Fibroblast of skin of left biceps (primary cell): ENCODE data around the gene CEACAM7.

Experiments used
- DNase-seq, 2 experiments: peaks; one replicate each; pipeline ENCODE4 v3.0.0-alpha.2; 2013; ENCODE audit warnings: low read depth in 2 of 2

The CEACAM7 gene

DNA sequence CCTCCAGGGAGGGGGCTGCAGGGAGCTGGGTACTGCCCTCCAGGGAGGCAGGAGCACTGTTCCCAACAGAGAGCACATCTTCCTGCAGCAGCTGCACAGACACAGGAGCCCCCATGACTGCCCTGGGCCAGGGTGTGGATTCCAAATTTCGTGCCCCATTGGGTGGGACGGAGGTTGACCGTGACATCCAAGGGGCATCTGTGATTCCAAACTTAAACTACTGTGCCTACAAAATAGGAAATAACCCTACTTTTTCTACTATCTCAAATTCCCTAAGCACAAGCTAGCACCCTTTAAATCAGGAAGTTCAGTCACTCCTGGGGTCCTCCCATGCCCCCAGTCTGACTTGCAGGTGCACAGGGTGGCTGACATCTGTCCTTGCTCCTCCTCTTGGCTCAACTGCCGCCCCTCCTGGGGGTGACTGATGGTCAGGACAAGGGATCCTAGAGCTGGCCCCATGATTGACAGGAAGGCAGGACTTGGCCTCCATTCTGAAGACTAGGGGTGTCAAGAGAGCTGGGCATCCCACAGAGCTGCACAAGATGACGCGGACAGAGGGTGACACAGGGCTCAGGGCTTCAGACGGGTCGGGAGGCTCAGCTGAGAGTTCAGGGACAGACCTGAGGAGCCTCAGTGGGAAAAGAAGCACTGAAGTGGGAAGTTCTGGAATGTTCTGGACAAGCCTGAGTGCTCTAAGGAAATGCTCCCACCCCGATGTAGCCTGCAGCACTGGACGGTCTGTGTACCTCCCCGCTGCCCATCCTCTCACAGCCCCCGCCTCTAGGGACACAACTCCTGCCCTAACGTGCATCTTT lies 12.5 kb upstream of the CEACAM7 start:
- DNase-seq = no peak

DNA sequence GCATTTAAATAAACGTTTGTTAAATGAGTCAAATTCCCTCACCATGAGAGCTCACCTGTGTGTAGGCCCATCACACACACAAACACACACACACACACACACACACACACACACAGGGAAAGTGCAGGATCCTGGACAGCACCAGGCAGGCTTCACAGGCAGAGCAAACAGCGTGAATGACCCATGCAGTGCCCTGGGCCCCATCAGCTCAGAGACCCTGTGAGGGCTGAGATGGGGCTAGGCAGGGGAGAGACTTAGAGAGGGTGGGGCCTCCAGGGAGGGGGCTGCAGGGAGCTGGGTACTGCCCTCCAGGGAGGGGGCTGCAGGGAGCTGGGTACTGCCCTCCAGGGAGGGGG lies 11.9 kb upstream of the CEACAM7 start:
- DNase-seq = no peak

DNA sequence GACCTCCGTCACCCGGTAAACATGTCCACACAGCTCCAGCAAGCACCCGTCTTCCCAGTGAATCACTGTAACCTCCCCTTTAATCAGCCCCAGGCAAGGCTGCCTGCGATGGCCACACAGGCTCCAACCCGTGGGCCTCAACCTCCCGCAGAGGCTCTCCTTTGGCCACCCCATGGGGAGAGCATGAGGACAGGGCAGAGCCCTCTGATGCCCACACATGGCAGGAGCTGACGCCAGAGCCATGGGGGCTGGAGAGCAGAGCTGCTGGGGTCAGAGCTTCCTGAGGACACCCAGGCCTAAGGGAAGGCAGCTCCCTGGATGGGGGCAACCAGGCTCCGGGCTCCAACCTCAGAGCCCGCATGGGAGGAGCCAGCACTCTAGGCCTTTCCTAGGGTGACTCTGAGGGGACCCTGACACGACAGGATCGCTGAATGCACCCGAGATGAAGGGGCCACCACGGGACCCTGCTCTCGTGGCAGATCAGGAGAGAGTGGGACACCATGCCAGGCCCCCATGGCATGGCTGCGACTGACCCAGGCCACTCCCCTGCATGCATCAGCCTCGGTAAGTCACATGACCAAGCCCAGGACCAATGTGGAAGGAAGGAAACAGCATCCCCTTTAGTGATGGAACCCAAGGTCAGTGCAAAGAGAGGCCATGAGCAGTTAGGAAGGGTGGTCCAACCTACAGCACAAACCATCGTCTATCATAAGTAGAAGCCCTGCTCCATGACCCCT lies 11.3 kb upstream of the CEACAM7 start:
- DNase-seq = no peak

DNA sequence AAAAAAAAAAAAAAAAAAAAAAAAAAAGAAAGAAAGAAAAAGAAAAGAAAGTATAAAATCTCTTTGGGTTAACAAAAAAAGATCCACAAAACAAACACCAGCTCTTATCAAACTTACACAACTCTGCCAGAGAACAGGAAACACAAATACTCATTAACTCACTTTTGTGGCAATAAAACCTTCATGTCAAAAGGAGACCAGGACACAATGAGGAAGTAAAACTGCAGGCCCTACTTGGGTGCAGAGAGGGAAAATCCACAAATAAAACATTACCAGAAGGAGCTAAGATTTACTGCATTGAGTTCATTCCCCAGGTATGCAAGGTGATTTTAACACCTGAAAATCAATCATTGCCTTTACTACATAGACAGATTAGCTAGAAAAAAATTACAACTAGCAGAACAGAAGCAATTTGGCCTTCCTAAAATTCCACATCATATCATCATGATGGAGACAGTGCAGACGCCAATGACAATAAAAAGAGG lies 10.7 kb upstream of the CEACAM7 start:
- no peak for DNase-seq

DNA sequence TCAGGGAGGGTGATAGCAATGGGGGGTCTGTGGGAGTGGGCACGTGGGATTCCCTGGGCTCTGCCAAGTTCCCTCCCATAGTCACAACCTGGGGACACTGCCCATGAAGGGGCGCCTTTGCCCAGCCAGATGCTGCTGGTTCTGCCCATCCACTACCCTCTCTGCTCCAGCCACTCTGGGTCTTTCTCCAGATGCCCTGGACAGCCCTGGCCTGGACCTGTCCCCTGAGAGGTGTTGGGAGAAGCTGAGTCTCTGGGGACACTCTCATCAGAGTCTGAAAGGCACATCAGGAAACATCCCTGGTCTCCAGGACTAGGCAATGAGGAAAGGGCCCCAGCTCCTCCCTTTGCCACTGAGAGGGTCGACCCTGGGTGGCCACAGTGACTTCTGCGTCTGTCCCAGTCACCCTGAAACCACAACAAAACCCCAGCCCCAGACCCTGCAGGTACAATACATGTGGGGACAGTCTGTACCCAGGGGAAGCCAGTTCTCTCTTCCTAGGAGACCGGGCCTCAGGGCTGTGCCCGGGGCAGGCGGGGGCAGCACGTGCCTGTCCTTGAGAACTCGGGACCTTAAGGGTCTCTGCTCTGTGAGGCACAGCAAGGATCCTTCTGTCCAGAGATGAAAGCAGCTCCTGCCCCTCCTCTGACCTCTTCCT lies 9.3 kb upstream of the CEACAM7 start:
- no peak for DNase-seq

DNA sequence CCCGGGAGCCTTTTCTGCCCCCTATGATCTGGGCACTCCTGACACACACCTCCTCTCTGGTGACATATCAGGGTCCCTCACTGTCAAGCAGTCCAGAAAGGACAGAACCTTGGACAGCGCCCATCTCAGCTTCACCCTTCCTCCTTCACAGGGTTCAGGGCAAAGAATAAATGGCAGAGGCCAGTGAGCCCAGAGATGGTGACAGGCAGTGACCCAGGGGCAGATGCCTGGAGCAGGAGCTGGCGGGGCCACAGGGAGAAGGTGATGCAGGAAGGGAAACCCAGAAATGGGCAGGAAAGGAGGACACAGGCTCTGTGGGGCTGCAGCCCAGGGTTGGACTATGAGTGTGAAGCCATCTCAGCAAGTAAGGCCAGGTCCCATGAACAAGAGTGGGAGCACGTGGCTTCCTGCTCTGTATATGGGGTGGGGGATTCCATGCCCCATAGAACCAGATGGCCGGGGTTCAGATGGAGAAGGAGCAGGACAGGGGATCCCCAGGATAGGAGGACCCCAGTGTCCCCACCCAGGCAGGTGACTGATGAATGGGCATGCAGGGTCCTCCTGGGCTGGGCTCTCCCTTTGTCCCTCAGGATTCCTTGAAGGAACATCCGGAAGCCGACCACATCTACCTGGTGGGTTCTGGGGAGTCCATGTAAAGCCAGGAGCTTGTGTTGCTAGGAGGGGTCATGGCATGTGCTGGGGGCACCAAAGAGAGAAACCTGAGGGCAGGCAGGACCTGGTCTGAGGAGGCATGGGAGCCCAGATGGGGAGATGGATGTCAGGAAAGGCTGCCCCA lies 8.5 kb upstream of the CEACAM7 start:
- DNase-seq = no peak

DNA sequence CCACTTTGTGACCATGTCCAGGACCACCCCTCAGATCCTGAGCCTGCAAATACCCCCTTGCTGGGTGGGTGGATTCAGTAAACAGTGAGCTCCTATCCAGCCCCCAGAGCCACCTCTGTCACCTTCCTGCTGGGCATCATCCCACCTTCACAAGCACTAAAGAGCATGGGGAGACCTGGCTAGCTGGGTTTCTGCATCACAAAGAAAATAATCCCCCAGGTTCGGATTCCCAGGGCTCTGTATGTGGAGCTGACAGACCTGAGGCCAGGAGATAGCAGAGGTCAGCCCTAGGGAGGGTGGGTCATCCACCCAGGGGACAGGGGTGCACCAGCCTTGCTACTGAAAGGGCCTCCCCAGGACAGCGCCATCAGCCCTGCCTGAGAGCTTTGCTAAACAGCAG lies 7.7 kb upstream of the CEACAM7 start:
- DNase-seq = no peak

DNA sequence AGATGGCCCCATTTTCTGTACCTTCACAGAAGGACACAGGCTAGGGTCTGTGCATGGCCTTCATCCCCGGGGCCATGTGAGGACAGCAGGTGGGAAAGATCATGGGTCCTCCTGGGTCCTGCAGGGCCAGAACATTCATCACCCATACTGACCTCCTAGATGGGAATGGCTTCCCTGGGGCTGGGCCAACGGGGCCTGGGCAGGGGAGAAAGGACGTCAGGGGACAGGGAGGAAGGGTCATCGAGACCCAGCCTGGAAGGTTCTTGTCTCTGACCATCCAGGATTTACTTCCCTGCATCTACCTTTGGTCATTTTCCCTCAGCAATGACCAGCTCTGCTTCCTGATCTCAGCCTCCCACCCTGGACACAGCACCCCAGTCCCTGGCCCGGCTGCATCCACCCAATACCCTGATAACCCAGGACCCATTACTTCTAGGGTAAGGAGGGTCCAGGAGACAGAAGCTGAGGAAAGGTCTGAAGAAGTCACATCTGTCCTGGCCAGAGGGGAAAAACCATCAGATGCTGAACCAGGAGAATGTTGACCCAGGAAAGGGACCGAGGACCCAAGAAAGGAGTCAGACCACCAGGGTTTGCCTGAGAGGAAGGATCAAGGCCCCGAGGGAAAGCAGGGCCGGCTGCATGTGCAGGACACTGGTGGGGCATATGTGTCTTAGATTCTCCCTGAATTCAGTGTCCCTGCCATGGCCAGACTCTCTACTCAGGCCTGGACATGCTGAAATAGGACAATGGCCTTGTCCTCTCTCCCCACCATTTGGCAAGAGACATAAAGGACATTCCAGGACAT lies 7.0 kb upstream of the CEACAM7 start:
- no peak for DNase-seq

DNA sequence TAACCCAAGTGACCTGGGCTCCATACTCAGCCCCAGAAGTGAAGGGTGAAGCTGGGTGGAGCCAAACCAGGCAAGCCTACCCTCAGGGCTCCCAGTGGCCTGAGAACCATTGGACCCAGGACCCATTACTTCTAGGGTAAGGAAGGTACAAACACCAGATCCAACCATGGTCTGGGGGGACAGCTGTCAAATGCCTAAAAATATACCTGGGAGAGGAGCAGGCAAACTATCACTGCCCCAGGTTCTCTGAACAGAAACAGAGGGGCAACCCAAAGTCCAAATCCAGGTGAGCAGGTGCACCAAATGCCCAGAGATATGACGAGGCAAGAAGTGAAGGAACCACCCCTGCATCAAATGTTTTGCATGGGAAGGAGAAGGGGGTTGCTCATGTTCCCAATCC lies 6.1 kb upstream of the CEACAM7 start:
- no peak for DNase-seq

DNA sequence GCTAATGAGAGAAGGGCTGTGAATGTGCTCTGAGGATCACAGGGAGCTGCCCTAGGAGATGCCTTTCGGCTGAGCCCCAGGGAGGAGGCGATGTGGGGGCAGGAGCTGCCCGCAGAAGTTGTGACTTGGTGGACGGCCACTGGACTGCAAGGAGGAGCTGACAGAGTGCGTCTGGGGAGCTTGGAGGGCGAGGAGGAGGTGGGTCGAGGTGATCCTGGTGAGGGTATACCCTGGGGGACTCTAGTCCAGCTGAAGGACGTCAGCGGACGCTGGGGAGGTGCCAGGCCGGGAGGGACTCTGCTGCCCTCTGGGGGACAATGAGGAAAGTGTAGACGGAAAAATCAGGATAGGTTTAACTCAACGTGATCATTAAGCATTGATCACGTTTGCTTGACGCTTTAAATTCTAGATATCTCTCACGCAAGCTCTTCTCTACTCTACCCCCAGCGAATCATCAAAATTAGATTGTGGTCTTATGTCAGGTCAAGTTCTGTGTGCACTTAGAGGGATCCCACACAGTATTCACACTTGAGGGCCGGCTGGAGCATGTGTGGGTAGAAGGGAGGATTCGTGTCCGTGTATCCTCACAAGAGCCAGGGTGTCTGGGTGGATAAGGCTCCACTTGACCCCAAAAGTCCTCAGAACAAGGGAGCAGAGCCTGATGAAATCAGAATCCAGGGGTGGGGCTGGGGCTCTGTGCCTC lies 3.3 kb upstream of the CEACAM7 start:
- no peak for DNase-seq

DNA sequence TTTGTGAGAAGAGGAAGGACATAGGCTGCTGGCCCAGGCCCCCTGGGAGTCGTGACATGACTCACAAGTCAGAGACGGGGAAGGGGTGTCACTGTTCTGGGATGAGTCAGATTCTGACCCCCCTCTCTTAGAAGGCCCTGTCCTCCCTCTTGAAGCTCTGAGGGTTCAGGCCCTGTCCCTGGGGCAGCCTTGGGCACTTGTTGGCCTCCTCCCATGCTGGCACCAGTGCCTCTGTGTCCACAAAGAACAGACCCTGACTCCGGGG lies 2.7 kb upstream of the CEACAM7 start:
- no peak for DNase-seq

DNA sequence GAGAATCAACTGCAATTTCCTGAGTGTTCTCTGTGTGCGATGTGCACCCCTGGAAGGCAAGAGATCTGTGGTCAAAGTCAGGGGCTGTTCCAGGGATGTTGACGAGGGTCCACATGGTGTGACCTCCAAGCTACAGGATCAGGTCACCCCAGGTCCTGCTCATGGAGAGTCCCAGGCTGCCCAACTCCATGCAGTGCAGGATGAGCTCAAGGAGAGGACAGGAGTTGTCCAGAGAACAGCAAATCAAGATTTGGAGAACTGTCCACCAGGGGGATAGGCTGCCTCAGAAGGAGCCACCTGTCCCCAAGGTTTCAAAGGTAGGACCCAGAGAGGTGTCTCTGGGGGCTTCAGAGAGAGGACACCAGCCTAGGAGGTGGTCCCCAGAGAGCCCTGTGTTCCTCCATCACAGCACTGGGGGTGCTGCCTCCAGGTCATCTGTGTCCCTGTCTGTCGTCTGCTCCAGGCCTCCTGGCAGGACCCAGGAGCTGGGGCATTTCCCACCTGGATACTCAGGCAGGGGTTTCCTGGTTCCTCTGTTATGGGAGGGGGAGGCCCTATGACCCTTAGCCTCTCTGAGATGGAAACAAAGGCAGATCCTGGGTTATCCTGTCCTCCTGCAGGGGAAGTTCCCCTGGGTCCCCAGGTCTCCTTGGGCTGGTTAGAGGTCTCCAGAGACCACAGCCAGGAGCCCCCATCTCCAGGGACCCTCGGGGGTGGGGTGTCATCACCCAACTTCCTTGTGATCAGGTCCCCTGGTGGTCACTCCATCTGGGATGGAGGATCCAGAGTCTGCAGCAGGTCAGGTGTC lies 2.1 kb upstream of the CEACAM7 start:
- no peak for DNase-seq

DNA sequence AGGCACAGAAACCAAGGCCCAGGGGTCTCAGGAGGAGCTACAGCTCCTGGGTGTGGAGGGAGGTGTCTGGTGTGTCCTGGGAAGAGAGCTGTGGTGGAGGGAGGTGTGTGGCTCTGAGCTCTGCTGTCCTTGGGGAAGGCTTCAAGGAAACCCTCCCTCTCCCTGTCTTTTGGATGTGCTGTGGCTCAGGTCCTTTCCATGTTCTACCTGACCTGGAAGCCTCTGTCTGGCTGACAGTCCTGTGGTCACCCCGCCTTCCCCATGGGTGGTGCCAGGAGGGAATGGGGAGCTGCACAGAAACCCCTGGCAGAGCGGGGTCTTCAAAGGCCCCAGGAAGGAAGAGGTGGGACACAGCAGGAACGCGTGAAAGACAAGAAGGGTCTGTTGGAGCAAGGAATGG lies 617 bp upstream of the CEACAM7 start:
- DNase-seq = no peak

DNA sequence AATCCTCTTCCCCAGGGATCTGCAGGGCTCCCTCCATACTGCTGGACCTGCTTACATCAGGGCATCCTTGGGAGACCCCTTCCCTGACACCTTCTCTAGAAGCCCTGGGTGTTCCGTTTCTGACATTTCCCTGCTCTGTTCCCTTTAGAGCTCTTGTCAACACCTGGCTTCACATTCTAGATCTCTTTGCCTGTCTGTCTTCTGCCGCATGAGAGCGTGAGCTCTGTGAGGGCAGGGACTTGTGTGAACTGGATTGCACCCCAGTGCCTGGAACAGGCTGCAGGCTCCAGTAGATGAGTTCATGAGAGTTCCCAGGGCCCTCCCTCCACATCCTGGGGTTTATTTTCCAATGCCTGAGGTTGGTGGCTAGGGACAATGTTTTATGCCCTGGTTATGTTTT lies 651 bp downstream of the CEACAM7 start:
- no peak for DNase-seq

DNA sequence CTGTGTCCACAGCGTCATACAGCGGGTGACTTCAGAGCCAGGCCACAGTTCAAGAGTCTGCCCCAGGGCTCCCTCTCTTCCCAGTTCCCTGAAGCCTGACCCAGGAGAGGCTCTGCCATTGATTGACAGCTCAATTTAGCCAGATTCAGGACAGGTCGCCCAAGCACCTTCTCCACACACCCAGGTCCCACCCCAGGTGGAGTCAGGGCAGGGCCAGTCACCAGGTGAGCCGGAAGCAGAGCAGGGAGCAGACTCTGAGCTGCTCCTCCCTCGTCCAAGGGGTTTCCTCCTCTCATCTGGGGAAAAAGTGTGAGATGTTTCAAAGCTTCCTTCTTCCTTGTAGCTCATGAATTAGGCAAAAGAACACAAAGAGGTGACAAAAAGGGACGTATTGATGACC lies 5.6 kb downstream of the CEACAM7 start:
- DNase-seq = no peak

DNA sequence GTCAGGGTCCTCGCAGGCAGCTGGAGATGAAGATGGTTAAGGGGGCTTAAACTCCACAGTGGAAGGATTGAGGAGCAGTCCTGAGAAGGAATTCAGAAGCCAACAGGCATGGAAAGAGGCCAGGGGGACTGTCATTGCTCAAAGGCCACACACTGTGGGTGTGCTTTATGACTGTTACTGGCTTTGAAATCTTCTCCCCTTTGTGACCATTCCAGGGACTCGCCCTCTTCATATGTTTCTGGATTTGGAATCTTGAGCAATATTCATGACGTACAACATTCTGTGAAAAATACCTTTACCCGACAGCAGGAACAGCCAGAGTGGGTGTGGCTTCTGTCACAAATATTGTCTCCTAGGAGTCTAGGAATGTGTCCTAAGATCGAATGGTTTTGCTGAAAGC lies 16.6 kb downstream of the CEACAM7 start:
- DNase-seq = no peak

DNA sequence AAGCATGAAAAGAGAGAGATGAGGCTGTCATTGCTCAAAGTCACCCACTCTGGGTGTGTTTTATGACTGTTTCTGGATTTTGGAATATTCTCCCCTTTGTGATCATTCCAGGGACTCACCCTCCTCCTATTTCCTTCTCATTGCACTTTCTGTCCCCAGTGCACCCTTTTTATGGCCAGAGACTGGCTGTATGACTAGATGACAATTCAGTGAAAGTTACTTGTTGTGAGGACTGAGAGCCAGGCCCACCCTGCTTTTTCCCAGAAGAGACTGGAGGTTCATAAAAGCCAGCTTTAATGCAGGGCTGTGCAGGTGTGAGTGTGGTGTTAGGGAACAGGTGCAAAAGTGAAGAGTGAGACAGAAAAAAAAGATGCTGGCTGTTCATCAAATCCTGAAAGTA lies 17.3 kb downstream of the CEACAM7 start:
- no peak for DNase-seq

DNA sequence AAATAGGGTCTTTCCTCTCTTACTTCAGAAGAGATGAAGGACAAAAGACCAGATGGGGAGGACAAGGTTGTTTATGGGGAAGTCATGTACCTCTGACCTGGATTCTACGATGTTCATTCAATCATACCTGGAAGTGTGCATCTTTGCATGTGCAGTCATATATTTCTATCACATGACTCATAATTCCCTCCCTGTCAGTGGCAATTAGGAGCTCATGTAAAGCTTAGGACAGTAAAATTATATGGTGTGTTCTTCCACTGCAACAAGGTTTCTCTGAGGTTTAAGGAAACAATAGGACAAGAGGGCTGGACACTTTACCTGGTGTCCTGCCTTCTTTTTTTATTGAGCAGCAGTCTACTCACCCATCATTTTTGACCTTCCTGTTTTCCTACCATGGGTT lies 19.8 kb downstream of the CEACAM7 start:
- no peak for DNase-seq

DNA sequence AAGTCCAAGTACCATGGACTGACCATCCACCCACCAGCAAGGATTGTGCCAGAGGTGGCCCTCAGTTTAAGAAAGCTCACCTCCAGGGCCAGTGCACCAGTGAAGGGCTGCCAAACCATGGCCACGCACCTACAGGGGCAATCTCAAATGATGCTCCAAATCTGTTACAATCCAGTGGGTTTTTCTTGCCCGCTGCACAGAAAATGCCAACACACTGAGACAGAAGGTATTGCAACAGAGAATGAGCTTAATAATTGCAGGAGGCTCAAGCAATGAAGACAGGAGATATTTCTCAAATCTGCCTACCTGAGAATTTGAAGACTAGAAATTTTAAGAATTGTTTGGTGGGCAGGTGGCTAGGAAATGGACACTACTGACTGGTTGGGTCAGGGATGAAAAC lies 22.0 kb downstream of the CEACAM7 start:
- no peak for DNase-seq

DNA sequence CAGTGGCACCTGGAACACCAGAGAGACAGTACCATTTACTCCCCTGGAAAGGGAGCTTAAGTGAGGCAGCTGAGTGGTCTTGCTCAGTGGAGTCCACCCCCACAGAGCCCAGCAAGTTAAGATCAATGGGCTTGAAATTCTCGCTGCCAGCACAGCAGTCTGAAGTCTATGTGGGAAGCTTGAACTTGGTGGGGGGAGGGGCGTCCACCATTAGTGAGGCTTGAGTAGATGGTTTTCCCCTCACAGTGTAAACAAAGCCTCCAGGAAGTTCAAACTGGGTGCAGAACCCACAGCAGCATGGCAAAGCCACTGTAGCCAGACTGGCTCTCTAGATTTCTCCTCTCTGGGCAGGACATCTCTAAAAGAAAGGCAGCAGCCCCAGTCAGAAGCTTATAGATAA lies 30.9 kb downstream of the CEACAM7 start:
- DNase-seq = no peak
